Measurements from ENCODE around the gene ADCY2. TPM values are rescaled to one million over a fixed set of nuclear protein-coding genes. Genes with fewer than 3 reads are reported as not detected.

The ADCY2 gene
- total RNA-seq, 6 experiments from 2014 or later, result 0.93 TPM; not detected in 5

DNA sequence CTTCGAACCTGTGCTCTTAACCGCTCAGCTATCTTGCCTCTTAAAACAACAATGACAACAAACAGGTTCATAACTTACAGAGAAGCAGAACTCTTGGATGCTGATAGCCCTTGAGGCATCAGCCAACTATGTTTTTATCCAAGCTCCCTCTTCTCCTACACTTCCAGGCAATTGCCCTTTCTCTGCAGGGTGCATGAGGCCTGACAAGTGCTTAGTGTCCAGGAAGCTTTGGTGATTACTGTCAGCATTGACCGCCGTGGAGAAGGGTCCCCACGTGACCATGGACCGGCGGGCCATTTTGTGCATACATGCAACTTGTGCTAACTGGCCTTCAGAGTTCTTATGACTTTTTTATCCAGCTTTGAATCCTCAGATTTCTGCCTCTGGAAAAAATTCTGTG, 71.2 kb downstream of the ADCY2 start:
- DNase-seq, result no peak
- ATAC-seq, result no peak
- Histone ChIP-seq H3K27ac (no peak overlapping the region), H3K9me3 (no peaks in the 10 kb centered on the region), H3K4me1 (no peaks in the 10 kb centered on the region), H3K4me3 (no peak overlapping the region), H3K36me3 (no peaks in the 10 kb centered on the region), H3K27me3 (no peaks in the 10 kb centered on the region)
- WGBS (ENCODE audit: insufficient coverage, low coverage, low lambda C conversion rate, missing lambda C conversion rate), result 67% methylated on average over 7 of the region's 7 CpGs
- TF ChIP-seq, protein P1, sequence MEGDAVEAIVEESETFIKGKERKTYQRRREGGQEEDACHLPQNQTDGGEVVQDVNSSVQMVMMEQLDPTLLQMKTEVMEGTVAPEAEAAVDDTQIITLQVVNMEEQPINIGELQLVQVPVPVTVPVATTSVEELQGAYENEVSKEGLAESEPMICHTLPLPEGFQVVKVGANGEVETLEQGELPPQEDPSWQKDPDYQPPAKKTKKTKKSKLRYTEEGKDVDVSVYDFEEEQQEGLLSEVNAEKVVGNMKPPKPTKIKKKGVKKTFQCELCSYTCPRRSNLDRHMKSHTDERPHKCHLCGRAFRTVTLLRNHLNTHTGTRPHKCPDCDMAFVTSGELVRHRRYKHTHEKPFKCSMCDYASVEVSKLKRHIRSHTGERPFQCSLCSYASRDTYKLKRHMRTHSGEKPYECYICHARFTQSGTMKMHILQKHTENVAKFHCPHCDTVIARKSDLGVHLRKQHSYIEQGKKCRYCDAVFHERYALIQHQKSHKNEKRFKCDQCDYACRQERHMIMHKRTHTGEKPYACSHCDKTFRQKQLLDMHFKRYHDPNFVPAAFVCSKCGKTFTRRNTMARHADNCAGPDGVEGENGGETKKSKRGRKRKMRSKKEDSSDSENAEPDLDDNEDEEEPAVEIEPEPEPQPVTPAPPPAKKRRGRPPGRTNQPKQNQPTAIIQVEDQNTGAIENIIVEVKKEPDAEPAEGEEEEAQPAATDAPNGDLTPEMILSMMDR (IDR thresholded peaks at IDR 0.05), result no peak
- no peak for TF ChIP-seq POLR2A (IDR thresholded peaks at IDR 0.05)
- intact Hi-C loops (cut with DNase I), result no loop called here

DNA sequence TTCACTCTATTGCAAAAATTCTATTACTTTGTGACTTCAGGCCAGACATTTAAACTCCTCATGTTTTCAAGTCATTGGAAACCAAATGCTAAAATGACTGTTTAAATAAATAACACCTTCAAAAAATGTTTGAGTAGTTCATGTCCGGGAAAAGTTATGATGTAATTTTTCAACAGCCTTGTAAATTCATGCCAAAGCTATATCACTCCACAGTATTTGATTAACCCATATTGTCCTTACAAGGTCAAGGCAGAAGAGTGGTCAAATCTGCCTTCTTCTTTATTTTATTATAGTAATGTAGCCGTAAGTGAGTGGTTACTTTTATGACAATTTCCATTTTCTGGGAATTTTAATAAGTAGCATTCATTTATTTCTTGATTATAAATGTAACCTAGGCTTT, 72.8 kb downstream of the ADCY2 start:
- no peak for DNase-seq
- intact Hi-C loops (cut with DNase I), result no loop called here
- ATAC-seq, result no peak
- TF ChIP-seq POLR2A (IDR thresholded peaks at IDR 0.05), result no peak
- TF ChIP-seq, protein P1 (IDR thresholded peaks at IDR 0.05), result no peak
- Histone ChIP-seq H3K4me1 (no peaks in the 10 kb centered on the region), H3K27ac (no peak overlapping the region), H3K4me3 (no peak overlapping the region), H3K27me3 (no peaks in the 10 kb centered on the region), H3K36me3 (no peaks in the 10 kb centered on the region), H3K9me3 (no peaks in the 10 kb centered on the region)
- 53% methylated on average over 2 of the region's 2 CpGs for WGBS (ENCODE audit: insufficient coverage, low coverage, low lambda C conversion rate, missing lambda C conversion rate)

DNA sequence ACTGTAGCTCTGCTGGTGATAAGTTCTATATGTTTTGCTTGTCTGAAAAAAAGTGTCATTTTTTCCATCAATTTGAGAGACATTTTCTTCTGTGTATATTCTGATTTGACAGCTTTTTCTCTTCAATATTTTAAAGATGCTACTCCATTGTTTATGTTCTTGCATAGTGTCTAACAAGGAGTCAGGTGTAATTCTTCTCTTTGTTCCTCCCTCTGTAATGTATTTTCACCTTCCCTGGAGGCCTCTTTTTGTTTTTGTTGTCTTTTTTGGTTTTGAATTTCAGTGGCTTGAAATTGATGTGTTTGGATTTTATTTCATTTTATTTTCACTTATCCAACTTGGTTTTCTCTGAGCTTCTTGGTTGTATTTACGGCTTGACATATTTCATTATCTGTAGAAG, 75.8 kb downstream of the ADCY2 start:
- DNase-seq (no peak), ATAC-seq (no peak)
- no peak for TF ChIP-seq POLR2A (IDR thresholded peaks at IDR 0.05)
- TF ChIP-seq, protein P1 (IDR thresholded peaks at IDR 0.05), result no peak
- Histone ChIP-seq H3K9me3 (no peaks in the 10 kb centered on the region), H3K4me1 (no peaks in the 10 kb centered on the region), H3K36me3 (no peaks in the 10 kb centered on the region), H3K27ac (no peak overlapping the region), H3K4me3 (no peak overlapping the region), H3K27me3 (no peaks in the 10 kb centered on the region)
- intact Hi-C loops (cut with DNase I), result no loop called here
- WGBS (ENCODE audit: insufficient coverage, low coverage, low lambda C conversion rate, missing lambda C conversion rate), result 79% methylated on average over 1 of the region's 1 CpG

DNA sequence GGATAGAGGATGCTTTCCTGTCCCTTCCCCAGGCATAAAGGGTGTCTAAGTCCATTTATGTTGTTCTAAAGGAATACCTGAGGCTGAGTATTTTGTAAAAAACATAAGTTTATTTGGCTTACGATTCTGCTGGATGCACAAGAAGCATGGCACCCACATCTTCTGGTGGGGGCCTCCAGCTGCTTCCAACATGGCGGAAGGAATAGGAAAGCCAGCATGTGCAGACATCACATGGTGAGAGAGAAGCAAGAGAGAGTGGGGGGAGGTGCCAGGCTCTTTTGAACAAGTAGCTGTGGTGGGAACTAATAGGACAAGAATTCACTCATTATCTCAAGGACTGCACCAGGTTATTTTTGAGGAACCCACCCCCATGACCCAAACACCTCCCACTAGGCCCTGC, 77.2 kb downstream of the ADCY2 start:
- Histone ChIP-seq H3K27ac (no peak overlapping the region), H3K27me3 (no peaks in the 10 kb centered on the region), H3K36me3 (no peaks in the 10 kb centered on the region), H3K9me3 (no peaks in the 10 kb centered on the region), H3K4me1 (no peaks in the 10 kb centered on the region), H3K4me3 (no peak overlapping the region)
- intact Hi-C loops (cut with DNase I), result no loop called here
- TF ChIP-seq POLR2A (IDR thresholded peaks at IDR 0.05), result no peak
- TF ChIP-seq, protein P1 (IDR thresholded peaks at IDR 0.05), result no peak
- WGBS (ENCODE audit: insufficient coverage, low coverage, low lambda C conversion rate, missing lambda C conversion rate), result 36% methylated on average over 2 of the region's 2 CpGs
- no peak for DNase-seq
- ATAC-seq, result no peak

DNA sequence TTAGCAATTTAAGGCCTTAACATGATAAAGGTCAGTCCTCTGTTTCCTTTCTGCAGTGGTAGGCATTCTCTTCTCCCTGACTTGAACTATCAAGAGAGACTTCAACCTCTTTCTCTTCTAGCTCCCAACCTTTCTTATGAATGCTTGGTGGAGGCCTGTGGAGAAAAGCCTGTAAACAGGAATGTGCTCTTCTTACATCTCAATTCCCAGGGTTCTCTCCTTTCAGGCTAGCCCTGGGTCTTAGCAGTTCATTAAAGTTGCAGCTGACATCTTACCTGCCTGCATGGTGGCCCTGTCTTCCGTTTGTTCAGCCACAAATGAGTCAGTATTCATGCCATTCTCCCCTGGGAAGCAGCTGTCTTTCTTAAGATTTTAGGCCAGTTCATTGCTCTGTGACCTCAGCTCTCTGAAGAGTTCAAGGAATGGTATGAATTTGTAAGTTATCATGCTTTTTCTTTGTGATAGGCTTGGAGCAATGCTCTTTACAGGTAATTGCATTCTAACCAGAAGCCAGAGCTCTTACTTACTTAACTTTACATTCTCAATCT, 77.8 kb downstream of the ADCY2 start:
- H3K36me3 ChIP-seq, result no peaks in the 10 kb centered on the region
- DNase-seq (no peak), ATAC-seq (no peak)
- no peaks in the 10 kb centered on the region for H3K4me1 ChIP-seq
- TF ChIP-seq POLR2A (IDR thresholded peaks at IDR 0.05), result no peak
- TF ChIP-seq, protein P1 (IDR thresholded peaks at IDR 0.05), result no peak
- H3K27ac ChIP-seq, result no peak overlapping the region
- no peak overlapping the region for H3K4me3 ChIP-seq
- 0% methylated on average over 1 of the region's 1 CpG for WGBS (ENCODE audit: insufficient coverage, low coverage, low lambda C conversion rate, missing lambda C conversion rate)
- no peaks in the 10 kb centered on the region for H3K27me3 ChIP-seq
- no peaks in the 10 kb centered on the region for H3K9me3 ChIP-seq
- intact Hi-C loops (cut with DNase I), result no loop called here

Data from right lobe of liver (tissue), 6 donors.